Progenitor cell of endocrine pancreas (in vitro differentiated cells): ENCODE data around the gene DIS3L2. TPM values are rescaled to one million over a fixed set of nuclear protein-coding genes. Genes with fewer than 3 reads are reported as not detected.

Experiments
- DNase-seq: peaks from one replicate; pipeline ENCODE4 v3.0.0; 2021; ENCODE audit warnings: low spot score; ENCODE audit not compliant: unreplicated experiment
- H3K27ac Mint-ChIP-seq: 2 replicates; pipeline ENCODE4 v1.8.0; 2021; ENCODE audit warnings: mild to moderate bottlenecking, moderate library complexity, mixed read lengths
- H3K27me3 Mint-ChIP-seq: 2 replicates; pipeline ENCODE4 v1.8.0; 2021; ENCODE audit warnings: mixed read lengths
- H3K36me3 Mint-ChIP-seq: 2 replicates; pipeline ENCODE4 v1.8.0; 2022; ENCODE audit warnings: mixed read lengths; ENCODE audit not compliant: insufficient read depth
- H3K4me1 Mint-ChIP-seq: 2 replicates; pipeline ENCODE4 v1.8.0; 2021; ENCODE audit warnings: low read depth, mixed read lengths
- H3K4me3 Mint-ChIP-seq: 2 replicates; pipeline ENCODE4 v1.8.0; 2021; ENCODE audit warnings: low read depth, mild to moderate bottlenecking, moderate library complexity, mixed read lengths
- H3K9me3 Mint-ChIP-seq: 2 replicates; pipeline ENCODE4 v1.8.0; 2021; ENCODE audit warnings: low read depth, mixed read lengths
- total RNA-seq: library from RNA; stranded (reverse); gene quantifications from 2 replicates; pipeline ENCODE4 v1.2.1, GENCODE V29; 2021
- TF ChIP-seq, protein P1 (sequence below): fragments of 200-600 bp; sonication (generic); IDR thresholded peaks from one replicate; pipeline ENCODE4 v1.5.0; 2021; ENCODE audit warnings: antibody characterized with exemption, mild to moderate bottlenecking; ENCODE audit not compliant: unreplicated experiment

The DIS3L2 gene
- total RNA-seq, 1 donor from 2014 or later = 59.3 TPM

DNA sequence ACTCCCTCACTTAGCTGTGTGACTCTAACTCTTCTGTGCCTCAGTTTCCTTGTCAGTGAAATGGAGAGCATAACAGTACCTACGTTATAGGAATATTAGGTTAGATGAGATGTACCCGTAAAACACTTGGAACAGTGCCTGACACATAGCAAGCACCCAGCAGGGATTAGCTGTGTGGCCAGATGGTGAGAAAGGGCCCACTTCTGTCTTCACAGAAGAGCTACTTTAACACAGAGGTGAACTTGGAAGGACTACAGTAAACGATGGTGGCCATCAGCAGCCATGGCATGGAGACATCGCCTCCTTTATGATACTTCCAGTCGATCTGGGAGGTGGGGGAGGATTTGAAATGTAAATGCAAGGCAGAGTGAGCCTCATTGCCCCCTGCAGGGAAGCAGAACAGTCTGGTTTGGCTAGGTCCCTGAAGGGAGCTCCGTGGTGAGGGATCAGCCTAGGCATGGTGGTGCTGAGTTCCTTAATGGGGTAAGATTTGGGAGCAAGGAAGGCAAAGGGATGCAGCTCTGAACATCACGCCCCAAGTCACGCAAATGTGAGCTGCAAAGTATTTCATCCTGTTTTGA is 315.3 kb downstream of the DIS3L2 start:
- H3K27me3 Mint-ChIP-seq = no peaks in the 10 kb centered on the region
- H3K36me3 Mint-ChIP-seq = peaks cover 12% of the 10 kb centered on the region
- peaks cover 3% of the 10 kb centered on the region for H3K4me1 Mint-ChIP-seq
- H3K27ac Mint-ChIP-seq = no peak overlapping the region
- DNase-seq = no peak
- TF ChIP-seq, protein P1, sequence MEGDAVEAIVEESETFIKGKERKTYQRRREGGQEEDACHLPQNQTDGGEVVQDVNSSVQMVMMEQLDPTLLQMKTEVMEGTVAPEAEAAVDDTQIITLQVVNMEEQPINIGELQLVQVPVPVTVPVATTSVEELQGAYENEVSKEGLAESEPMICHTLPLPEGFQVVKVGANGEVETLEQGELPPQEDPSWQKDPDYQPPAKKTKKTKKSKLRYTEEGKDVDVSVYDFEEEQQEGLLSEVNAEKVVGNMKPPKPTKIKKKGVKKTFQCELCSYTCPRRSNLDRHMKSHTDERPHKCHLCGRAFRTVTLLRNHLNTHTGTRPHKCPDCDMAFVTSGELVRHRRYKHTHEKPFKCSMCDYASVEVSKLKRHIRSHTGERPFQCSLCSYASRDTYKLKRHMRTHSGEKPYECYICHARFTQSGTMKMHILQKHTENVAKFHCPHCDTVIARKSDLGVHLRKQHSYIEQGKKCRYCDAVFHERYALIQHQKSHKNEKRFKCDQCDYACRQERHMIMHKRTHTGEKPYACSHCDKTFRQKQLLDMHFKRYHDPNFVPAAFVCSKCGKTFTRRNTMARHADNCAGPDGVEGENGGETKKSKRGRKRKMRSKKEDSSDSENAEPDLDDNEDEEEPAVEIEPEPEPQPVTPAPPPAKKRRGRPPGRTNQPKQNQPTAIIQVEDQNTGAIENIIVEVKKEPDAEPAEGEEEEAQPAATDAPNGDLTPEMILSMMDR = no peak
- H3K9me3 Mint-ChIP-seq = peaks cover 7% of the 10 kb centered on the region
- H3K4me3 Mint-ChIP-seq = no peak overlapping the region

DNA sequence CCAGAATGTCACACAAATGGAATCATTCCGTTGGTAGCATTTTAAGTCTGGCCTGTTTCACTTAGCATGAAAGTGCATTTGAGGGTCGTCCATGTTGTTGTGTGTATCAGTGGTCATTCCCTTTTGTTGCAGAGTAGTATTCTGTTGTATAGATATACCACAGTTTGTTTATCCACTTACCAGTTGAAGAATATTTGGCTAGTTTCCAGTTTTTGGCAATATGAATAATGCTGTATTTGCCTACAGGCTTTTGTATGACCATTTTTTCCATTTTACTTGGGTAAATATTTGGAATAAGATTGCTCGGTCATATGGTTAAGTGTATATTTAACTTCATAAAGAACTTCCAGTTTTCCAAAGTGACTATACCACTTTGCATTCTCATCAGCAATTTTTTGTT is 317.0 kb downstream of the DIS3L2 start:
- H3K27ac Mint-ChIP-seq = no peak overlapping the region
- TF ChIP-seq, protein P1 = no peak
- no peak overlapping the region for H3K4me3 Mint-ChIP-seq
- no peak for DNase-seq
- H3K27me3 Mint-ChIP-seq = no peaks in the 10 kb centered on the region
- H3K4me1 Mint-ChIP-seq = peaks cover 1% of the 10 kb centered on the region
- peaks cover 12% of the 10 kb centered on the region for H3K36me3 Mint-ChIP-seq
- peaks cover 7% of the 10 kb centered on the region for H3K9me3 Mint-ChIP-seq

DNA sequence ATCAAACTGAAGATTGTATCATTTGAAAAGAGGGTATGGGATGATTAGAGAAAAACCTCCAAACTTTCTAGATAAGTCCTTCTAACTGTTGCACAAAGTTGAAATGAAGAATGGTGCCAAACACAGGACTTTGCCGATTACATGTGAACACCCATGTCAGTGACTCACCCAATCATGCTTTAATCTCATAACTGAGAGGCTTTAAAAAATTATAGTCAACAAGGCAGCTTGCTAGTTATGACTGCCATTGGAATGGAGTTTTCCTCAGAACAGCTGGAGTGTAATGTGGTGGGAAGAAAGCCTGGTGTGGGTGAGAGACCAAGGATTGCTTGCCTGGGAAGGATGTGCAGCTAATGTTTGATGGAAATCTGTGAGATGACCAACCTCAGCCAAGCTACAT is 318.8 kb downstream of the DIS3L2 start:
- Mint-ChIP-seq H3K27me3 (no peaks in the 10 kb centered on the region), H3K27ac (no peak overlapping the region), H3K4me3 (no peak overlapping the region), H3K36me3 (peaks cover 12% of the 10 kb centered on the region), H3K4me1 (peaks cover 1% of the 10 kb centered on the region), H3K9me3 (peaks cover 7% of the 10 kb centered on the region)
- DNase-seq = no peak
- TF ChIP-seq, protein P1 = no peak

DNA sequence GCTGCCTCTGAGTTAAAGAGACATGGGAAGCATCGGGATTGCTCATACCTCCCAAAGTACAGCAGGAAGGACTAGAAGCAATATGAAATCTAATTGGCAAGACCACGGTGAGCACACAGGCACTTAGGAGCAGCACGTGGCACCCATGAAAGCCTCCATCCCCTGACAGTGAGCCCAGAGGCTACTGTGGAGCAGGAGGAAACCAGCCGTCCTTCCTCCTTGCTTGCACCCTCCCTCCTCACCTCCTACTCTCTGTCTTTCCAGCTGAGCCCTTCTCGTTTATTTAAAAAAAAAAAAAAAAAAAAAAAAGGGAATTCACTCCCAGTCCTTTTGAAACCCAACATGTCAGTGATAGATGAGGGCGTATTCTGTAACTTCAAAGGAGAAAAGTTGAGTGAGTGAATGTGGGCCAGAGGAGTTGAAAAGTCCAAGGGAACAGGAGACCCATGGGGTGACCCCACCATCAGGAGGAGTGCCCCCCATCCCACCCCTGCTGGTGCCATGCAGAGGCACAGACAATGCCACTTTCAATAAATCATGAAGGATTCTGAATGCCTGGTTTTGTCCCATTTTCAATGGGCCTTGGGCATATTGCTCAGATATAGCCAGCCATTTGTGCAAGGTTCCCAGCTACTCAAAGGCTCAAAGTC is 320.5 kb downstream of the DIS3L2 start:
- Mint-ChIP-seq H3K36me3 (peaks cover 11% of the 10 kb centered on the region), H3K4me1 (peaks cover 2% of the 10 kb centered on the region), H3K9me3 (peaks cover 7% of the 10 kb centered on the region), H3K27me3 (no peaks in the 10 kb centered on the region), H3K4me3 (no peak overlapping the region), H3K27ac (no peak overlapping the region)
- DNase-seq = no peak
- TF ChIP-seq, protein P1 = no peak

DNA sequence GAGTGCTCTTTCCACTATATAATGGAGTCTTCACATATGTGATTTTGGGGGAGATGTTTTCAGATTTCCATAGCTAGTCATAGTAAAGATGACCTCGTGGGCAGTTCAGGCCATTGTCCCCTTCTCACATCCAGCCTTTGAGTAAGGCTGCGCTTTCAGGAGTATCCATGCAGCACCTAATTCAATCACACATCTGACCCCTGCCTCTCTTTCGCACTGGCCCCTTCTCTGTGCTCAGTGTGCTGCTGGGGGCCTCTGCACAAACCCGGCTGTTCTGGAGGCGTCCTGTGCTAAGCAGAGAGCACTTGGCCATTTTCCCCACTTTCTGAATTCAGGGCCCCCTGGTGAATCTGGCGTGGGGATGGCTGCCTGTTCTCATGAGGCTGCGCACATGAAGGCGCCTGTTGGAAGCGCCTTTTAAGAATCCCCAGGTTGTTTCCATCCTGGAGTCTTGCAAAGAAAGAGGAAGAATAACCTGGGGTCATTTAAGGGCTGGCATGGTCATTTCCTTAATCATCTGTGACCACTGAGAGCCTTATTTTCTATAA is 321.1 kb downstream of the DIS3L2 start:
- no peaks in the 10 kb centered on the region for H3K27me3 Mint-ChIP-seq
- TF ChIP-seq, protein P1 = no peak
- H3K9me3 Mint-ChIP-seq = peaks cover 7% of the 10 kb centered on the region
- H3K36me3 Mint-ChIP-seq = peaks cover 10% of the 10 kb centered on the region
- no peak overlapping the region for H3K4me3 Mint-ChIP-seq
- peaks cover 5% of the 10 kb centered on the region for H3K4me1 Mint-ChIP-seq
- DNase-seq = no peak
- H3K27ac Mint-ChIP-seq = no peak overlapping the region
